Endodermal cell (in vitro differentiated cells): ENCODE results near the gene ZNF280C. TPM values are rescaled to one million over a fixed set of nuclear protein-coding genes. Genes with fewer than 3 reads are reported as not detected.
A peak's percentile ranks its signal among the peaks of the same experiment; 100 is the strongest.

Experiments used
- DNase-seq: peaks from one replicate; pipeline ENCODE4 v3.0.0-alpha.2; 2017
- H3K27ac ChIP-seq: 2 replicates; pipeline ENCODE4 v1.5.1; 2013; ENCODE audit warnings: mild to moderate bottlenecking, low read depth, low read length, moderate library complexity
- H3K27me3 ChIP-seq: 2 replicates; pipeline ENCODE4 v1.6.1; 2013; ENCODE audit warnings: mild to moderate bottlenecking, low read length, moderate library complexity; ENCODE audit not compliant: insufficient read depth, control insufficient read depth, poor library complexity, severe bottlenecking
- H3K36me3 ChIP-seq: 2 replicates; pipeline ENCODE4 v1.7.0; 2013; ENCODE audit warnings: mild to moderate bottlenecking, low read length, moderate library complexity; ENCODE audit not compliant: control insufficient read depth, insufficient read depth
- H3K4me1 ChIP-seq: one replicate; pipeline ENCODE4 v1.7.0; 2013; ENCODE audit warnings: low read length; ENCODE audit not compliant: control insufficient read depth, insufficient read depth
- H3K4me3 ChIP-seq: 2 replicates; pipeline ENCODE4 v1.5.1; 2013; ENCODE audit warnings: mild to moderate bottlenecking, low read length, moderate library complexity
- H3K9ac ChIP-seq: 2 replicates; pipeline ENCODE4 v1.6.1; 2013; ENCODE audit warnings: mild to moderate bottlenecking, low read length, moderate library complexity; ENCODE audit not compliant: poor library complexity, severe bottlenecking; ENCODE audit errors: extremely low read depth
- H3K9me3 ChIP-seq: 2 replicates; pipeline ENCODE4 v1.6.1; 2013; ENCODE audit warnings: mild to moderate bottlenecking, low read length, moderate library complexity; ENCODE audit not compliant: control insufficient read depth
- H3K27ac Mint-ChIP-seq: 2 replicates; pipeline ENCODE4 v1.8.0; 2020; ENCODE audit warnings: mixed read lengths
- H3K27me3 Mint-ChIP-seq: 2 replicates; pipeline ENCODE4 v1.8.0; 2021; ENCODE audit warnings: mild to moderate bottlenecking, mixed read lengths; ENCODE audit not compliant: insufficient read depth
- H3K36me3 Mint-ChIP-seq: 2 replicates; pipeline ENCODE4 v1.8.0; 2020; ENCODE audit warnings: low read depth, mixed read lengths
- H3K4me1 Mint-ChIP-seq: 2 replicates; pipeline ENCODE4 v1.8.0; 2020; ENCODE audit warnings: mixed read lengths
- H3K4me3 Mint-ChIP-seq: 2 replicates; pipeline ENCODE4 v1.8.0; 2020; ENCODE audit warnings: mild to moderate bottlenecking, moderate library complexity, mixed read lengths
- H3K9me3 Mint-ChIP-seq: 2 replicates; pipeline ENCODE4 v1.8.0; 2020; ENCODE audit warnings: mild to moderate bottlenecking, mixed read lengths
- CTCF ChIP-seq: fragments of 200-600 bp; sonication (generic); conservative IDR thresholded peaks from 2 replicates; pipeline ENCODE4 v1.5.0; 2021; ENCODE audit warnings: antibody characterized with exemption, mild to moderate bottlenecking
- WGBS, 2 experiments: methylation state at CpG; one replicate each; pipeline versions ENCODE4 v1.1.5 to v1.1.7; 2013; ENCODE audit warnings: missing lambda C conversion rate in 2 of 2, mixed read lengths in 1 of 2; ENCODE audit not compliant: insufficient coverage in 1 of 2, insufficient read length in 1 of 2; 5-methylcytosine and 5-hydroxymethylcytosine counted together
- total RNA-seq, 2 donors: library from RNA; stranded (reverse); fragmentation: NEBNext Ultra II Directional in 1 of 2; extraction: Animal tissue kit (Norgen Biotek cat#: 25700) in 1 of 2; gene quantifications; 2 replicates in 1 of 2; 3 replicates in 1 of 2; pipeline ENCODE4 v1.2.1, GENCODE V29; 2021

Gene ZNF280C
- total RNA-seq, 2 donors from 2014 or later, result 15.4 to 15.7 TPM

GRCh38 chrX:130170752-130171445 is 97.8 kb downstream of the ZNF280C start:
- no peak overlapping the region for H3K9ac ChIP-seq
- peak overlapping the region; percentile 80 for H3K27ac ChIP-seq
- H3K9me3 ChIP-seq, result no peaks in the 10 kb centered on the region
- TF ChIP-seq CTCF, result no peak
- Mint-ChIP-seq H3K27ac (no peak overlapping the region), H3K27me3 (peaks cover 46% of the 10 kb centered on the region), H3K9me3 (peaks cover 40% of the 10 kb centered on the region), H3K4me1 (peaks cover 7% of the 10 kb centered on the region), H3K4me3 (peak overlapping the region; percentile 54), H3K36me3 (no peaks in the 10 kb centered on the region)
- no peaks in the 10 kb centered on the region for H3K36me3 ChIP-seq
- no peaks in the 10 kb centered on the region for H3K4me1 ChIP-seq
- WGBS, 2 experiments, result 4% methylated on average over 14 of the region's 36 CpGs; no CpG with 5 or more reads in 1 of the 2 experiments
- peak overlapping the region; percentile 69 for H3K4me3 ChIP-seq
- DNase-seq, result peak; percentile 85
- peaks cover 36% of the 10 kb centered on the region for H3K27me3 ChIP-seq

- Mint-ChIP-seq H3K9me3 (peaks cover 29% of the 10 kb centered on the region), H3K27ac (no peak overlapping the region), H3K36me3 (peaks cover 7% of the 10 kb centered on the region), H3K27me3 (peaks cover 19% of the 10 kb centered on the region), H3K4me3 (peak overlapping the region; percentile 87), H3K4me1 (peaks cover 8% of the 10 kb centered on the region)
- DNase-seq, result no peak
- no peak for TF ChIP-seq CTCF
- Histone ChIP-seq H3K9me3 (no peaks in the 10 kb centered on the region), H3K27ac (no peak overlapping the region), H3K4me3 (peak overlapping the region; percentile 96), H3K36me3 (peaks cover 3% of the 10 kb centered on the region), H3K27me3 (peaks cover 18% of the 10 kb centered on the region), H3K9ac (no peak overlapping the region), H3K4me1 (no peaks in the 10 kb centered on the region)
- 83 to 90% methylated on average over 2 to 4 of the region's 4 CpGs for WGBS, 2 experiments
Observed at GRCh38 chrX:130167040-130167439, 101.7 kb downstream of the ZNF280C start.

GRCh38 chrX:130166503-130166777 is 102.3 kb downstream of the ZNF280C start:
- peaks cover 12% of the 10 kb centered on the region for H3K27me3 ChIP-seq
- no peaks in the 10 kb centered on the region for H3K4me1 ChIP-seq
- Mint-ChIP-seq H3K36me3 (peaks cover 7% of the 10 kb centered on the region), H3K9me3 (peaks cover 31% of the 10 kb centered on the region), H3K27ac (peak overlapping the region; percentile 96), H3K27me3 (peaks cover 14% of the 10 kb centered on the region), H3K4me1 (peaks cover 8% of the 10 kb centered on the region), H3K4me3 (peak overlapping the region; percentile 87)
- H3K9ac ChIP-seq, result peak overlapping the region; percentile 55
- no peak for TF ChIP-seq CTCF
- H3K4me3 ChIP-seq, result peak overlapping the region; percentile 96
- H3K9me3 ChIP-seq, result no peaks in the 10 kb centered on the region
- 5% methylated on average over 4 of the region's 4 CpGs; no CpG with 5 or more reads in 1 of the 2 experiments for WGBS, 2 experiments
- DNase-seq, result no peak
- H3K36me3 ChIP-seq, result peaks cover 3% of the 10 kb centered on the region
- H3K27ac ChIP-seq, result no peak overlapping the region
